ACC112 (cell line): Measurements from ENCODE around the gene USF3.

ENCODE experiments used
- H2AFZ ChIP-seq: fragments of 200-600 bp; sonication (generic); one replicate; pipeline ENCODE4 v1.6.0; 2017; ENCODE audit warnings: antibody characterized with exemption, low read length; ENCODE audit not compliant: unreplicated experiment
- H3K27ac ChIP-seq: fragments of 200-600 bp; sonication (generic); 2 replicates; pipeline ENCODE4 v1.5.1; 2014; ENCODE audit warnings: low read depth, mild to moderate bottlenecking, antibody characterized with exemption, low read length, moderate library complexity
- H3K27me3 ChIP-seq: fragments of 200-600 bp; sonication (generic); 2 replicates; pipeline ENCODE4 v1.6.1; 2014; ENCODE audit warnings: mild to moderate bottlenecking, antibody characterized with exemption, low read length, moderate library complexity, mixed read lengths; ENCODE audit not compliant: insufficient read depth
- H3K36me3 ChIP-seq: fragments of 200-600 bp; sonication (generic); 2 replicates; pipeline ENCODE4 v1.6.1; 2016; ENCODE audit warnings: mild to moderate bottlenecking, antibody characterized with exemption, low read length, moderate library complexity, mixed read lengths; ENCODE audit not compliant: insufficient read depth
- H3K4me1 ChIP-seq: fragments of 200-600 bp; sonication (generic); one replicate; pipeline ENCODE4 v1.6.1; 2016; ENCODE audit warnings: low read length, mixed read lengths; ENCODE audit not compliant: insufficient read depth, unreplicated experiment, control insufficient read depth
- H3K4me3 ChIP-seq: fragments of 200-600 bp; sonication (generic); 2 replicates; pipeline ENCODE4 v1.5.1; 2014; ENCODE audit warnings: mild to moderate bottlenecking, low read depth, low read length
- H3K79me2 ChIP-seq: fragments of 200-600 bp; sonication (generic); one replicate; pipeline ENCODE4 v1.6.0; 2016; ENCODE audit warnings: low read length; ENCODE audit not compliant: control insufficient read depth, unreplicated experiment, insufficient read depth

Gene USF3

GRCh38 chr3:113728661-113729060 is 32.2 kb upstream of the USF3 start:
- Histone ChIP-seq H3K27me3 (no peaks in the 10 kb centered on the region), H3K79me2 (peaks cover 90% of the 10 kb centered on the region), H3K4me3 (no peak overlapping the region), H3K4me1 (no peaks in the 10 kb centered on the region), H3K27ac (no peak overlapping the region), H3K36me3 (peaks cover 11% of the 10 kb centered on the region; the same call in 1 of the 2 replicates), H2AFZ (no peak overlapping the region)

- H3K4me1 ChIP-seq: peaks cover 9% of the 10 kb centered on the region
- peaks cover 27% of the 10 kb centered on the region for H3K79me2 ChIP-seq
- H3K27me3 ChIP-seq: no peaks in the 10 kb centered on the region
- H3K36me3 ChIP-seq: peaks cover 53% of the 10 kb centered on the region
- no peak overlapping the region for H2AFZ ChIP-seq
- no peak overlapping the region for H3K4me3 ChIP-seq
- H3K27ac ChIP-seq: no peak overlapping the region
Observed at GRCh38 chr3:113721636-113722035, 25.2 kb upstream of the USF3 start.

- Histone ChIP-seq H3K36me3 (peaks cover 58% of the 10 kb centered on the region), H3K27me3 (no peaks in the 10 kb centered on the region)
Observed at GRCh38 chr3:113719758-113720157, 23.3 kb upstream of the USF3 start.

GRCh38 chr3:113719294-113719693 is 22.9 kb upstream of the USF3 start:
- H3K4me3 ChIP-seq: no peak overlapping the region
- H3K4me1 ChIP-seq: peaks cover 18% of the 10 kb centered on the region
- H2AFZ ChIP-seq: no peak overlapping the region
- no peaks in the 10 kb centered on the region for H3K27me3 ChIP-seq
- H3K79me2 ChIP-seq: peaks cover 12% of the 10 kb centered on the region
- peaks cover 56% of the 10 kb centered on the region for H3K36me3 ChIP-seq
- no peak overlapping the region for H3K27ac ChIP-seq

More at GRCh38 chr3:113719758-113720157, 23.3 kb upstream of the USF3 start:
- peaks cover 15% of the 10 kb centered on the region for H3K4me1 ChIP-seq
- no peak overlapping the region for H3K27ac ChIP-seq
- H3K4me3 ChIP-seq: no peak overlapping the region
- peaks cover 16% of the 10 kb centered on the region for H3K79me2 ChIP-seq
- H2AFZ ChIP-seq: no peak overlapping the region

GRCh38 chr3:113717818-113718217 is 21.4 kb upstream of the USF3 start:
- Histone ChIP-seq H3K4me1 (peaks cover 18% of the 10 kb centered on the region), H2AFZ (no peak overlapping the region), H3K4me3 (no peak overlapping the region), H3K27ac (no peak overlapping the region), H3K36me3 (peaks cover 48% of the 10 kb centered on the region), H3K79me2 (no peaks in the 10 kb centered on the region), H3K27me3 (no peaks in the 10 kb centered on the region)

GRCh38 chr3:113717308-113717707 is 20.9 kb upstream of the USF3 start:
- Histone ChIP-seq H3K4me1 (peaks cover 15% of the 10 kb centered on the region), H2AFZ (no peak overlapping the region), H3K4me3 (no peak overlapping the region), H3K79me2 (no peaks in the 10 kb centered on the region), H3K27ac (no peak overlapping the region), H3K27me3 (no peaks in the 10 kb centered on the region), H3K36me3 (peaks cover 43% of the 10 kb centered on the region)

- H3K27me3 ChIP-seq: no peaks in the 10 kb centered on the region
- no peak overlapping the region for H2AFZ ChIP-seq
- peaks cover 20% of the 10 kb centered on the region; the same call in 1 of the 2 replicates for H3K36me3 ChIP-seq
- H3K4me3 ChIP-seq: no peak overlapping the region
- H3K27ac ChIP-seq: no peak overlapping the region
- no peaks in the 10 kb centered on the region for H3K79me2 ChIP-seq
- peaks cover 12% of the 10 kb centered on the region for H3K4me1 ChIP-seq
Observed at GRCh38 chr3:113714702-113715101, 18.3 kb upstream of the USF3 start.

- no peak overlapping the region for H2AFZ ChIP-seq
- no peaks in the 10 kb centered on the region for H3K79me2 ChIP-seq
- no peaks in the 10 kb centered on the region for H3K27me3 ChIP-seq
- H3K4me3 ChIP-seq: no peak overlapping the region
- H3K27ac ChIP-seq: no peak overlapping the region
- H3K36me3 ChIP-seq: peaks cover 9% of the 10 kb centered on the region; the same call in 1 of the 2 replicates
- peaks cover 9% of the 10 kb centered on the region for H3K4me1 ChIP-seq
Observed at GRCh38 chr3:113712129-113712528, 15.7 kb upstream of the USF3 start.

- H3K4me1 ChIP-seq: no peaks in the 10 kb centered on the region
- no peaks in the 10 kb centered on the region for H3K79me2 ChIP-seq
- H3K36me3 ChIP-seq: no peaks in the 10 kb centered on the region
- H3K27me3 ChIP-seq: no peaks in the 10 kb centered on the region
- H2AFZ ChIP-seq: no peak overlapping the region
- no peak overlapping the region for H3K4me3 ChIP-seq
- no peak overlapping the region for H3K27ac ChIP-seq
Observed at GRCh38 chr3:113707835-113708234, 11.4 kb upstream of the USF3 start.

- Histone ChIP-seq H3K79me2 (peaks cover 14% of the 10 kb centered on the region), H3K4me3 (peak overlapping the region; percentile 91), H2AFZ (peak overlapping the region; percentile 100), H3K27me3 (no peaks in the 10 kb centered on the region), H3K36me3 (no peaks in the 10 kb centered on the region), H3K4me1 (peaks cover 21% of the 10 kb centered on the region), H3K27ac (no peak overlapping the region)
Observed at GRCh38 chr3:113698956-113699355, 2.5 kb upstream of the USF3 start.

- peak overlapping the region; percentile 100 for H2AFZ ChIP-seq
- no peaks in the 10 kb centered on the region for H3K36me3 ChIP-seq
- H3K79me2 ChIP-seq: peaks cover 15% of the 10 kb centered on the region
- H3K4me3 ChIP-seq: peak overlapping the region; percentile 91
- H3K27me3 ChIP-seq: no peaks in the 10 kb centered on the region
- H3K4me1 ChIP-seq: peaks cover 21% of the 10 kb centered on the region
- 0 out of 2 replicates have a peak overlapping the region, but pooled peaks have one; percentile 37 for H3K27ac ChIP-seq
Observed at GRCh38 chr3:113698213-113698742, 1.8 kb upstream of the USF3 start.
